HG03432 (cell line): ENCODE measurements around the gene GRM8.
A peak's percentile ranks its signal among the peaks of the same experiment; 100 is the strongest.

Experiments used
- ATAC-seq: cut with Tn5 transposase; IDR thresholded peaks from one replicate; pipeline ENCODE4 v1.9.1; 2021; ENCODE audit warnings: mild to moderate bottlenecking, moderate library complexity; ENCODE audit not compliant: unreplicated experiment

GRM8 gene

GRCh38 chr7:126453104-126453503 lies 799.6 kb downstream of the GRM8 start:
- no peak for ATAC-seq

- ATAC-seq, result peak; percentile 92
Measured at GRCh38 chr7:126450269-126450671, 802.5 kb downstream of the GRM8 start.

GRCh38 chr7:126449611-126450268 lies 803.0 kb downstream of the GRM8 start:
- peak; percentile 15 for ATAC-seq

- ATAC-seq, result no peak
Measured at GRCh38 chr7:126447984-126448383, 804.8 kb downstream of the GRM8 start.

- no peak for ATAC-seq
Measured at GRCh38 chr7:126445991-126446390, 806.8 kb downstream of the GRM8 start.

- ATAC-seq, result peak; percentile 50
Measured at GRCh38 chr7:126443951-126444350, 808.8 kb downstream of the GRM8 start.

- ATAC-seq, result no peak
Measured at GRCh38 chr7:126442908-126443307, 809.8 kb downstream of the GRM8 start.

- ATAC-seq, result no peak
Measured at GRCh38 chr7:126441745-126442144, 811.0 kb downstream of the GRM8 start.

GRCh38 chr7:126440542-126440941 lies 812.2 kb downstream of the GRM8 start:
- no peak for ATAC-seq

- ATAC-seq, result no peak
Measured at GRCh38 chr7:126436213-126436868, 816.4 kb downstream of the GRM8 start.

- no peak for ATAC-seq
Measured at GRCh38 chr7:126426652-126427051, 826.1 kb downstream of the GRM8 start.

GRCh38 chr7:126424985-126425384 lies 827.8 kb downstream of the GRM8 start:
- no peak for ATAC-seq

GRCh38 chr7:126419047-126419446 lies 833.7 kb downstream of the GRM8 start:
- ATAC-seq, result no peak

- ATAC-seq, result no peak
Measured at GRCh38 chr7:126411821-126412383, 840.8 kb downstream of the GRM8 start.

GRCh38 chr7:126411032-126411820 lies 841.5 kb downstream of the GRM8 start:
- ATAC-seq, result no peak

- ATAC-seq, result no peak
Measured at GRCh38 chr7:126403040-126403439, 849.7 kb downstream of the GRM8 start.

- no peak for ATAC-seq
Measured at GRCh38 chr7:126401918-126402317, 850.8 kb downstream of the GRM8 start.

GRCh38 chr7:126398851-126399529 lies 853.8 kb downstream of the GRM8 start:
- no peak for ATAC-seq

- ATAC-seq, result no peak
Measured at GRCh38 chr7:126398285-126398684, 854.5 kb downstream of the GRM8 start.

GRCh38 chr7:126394406-126394805 lies 858.3 kb downstream of the GRM8 start:
- no peak for ATAC-seq
